Kidney (tissue), 14 donors: ENCODE measurements around the gene TMEM181. TPM values are rescaled to one million over a fixed set of nuclear protein-coding genes. Genes with fewer than 3 reads are reported as not detected.
"Not testable (repeated sequence)": the region's sequence is repeated elsewhere in the genome, so short reads cannot be mapped to it uniquely, and the experiment has no call there.

Experiments
- DNase-seq, 5 donors: peaks; one replicate each; pipeline ENCODE4 v3.0.0-alpha.2; 2013 to 2020
- FAIRE-seq: peaks from 2 replicates; lab custom pipeline; 2012; peaks lifted over from hg19 to GRCh38; lab: Jason Lieb, UNC
- H3K27ac ChIP-seq, 2 donors: one replicate each; pipeline ENCODE4 v1.7.0; 2013; ENCODE audit warnings: low read depth in 2 of 2, low read length in 2 of 2, inconsistent platforms in 1 of 2
- H3K27me3 ChIP-seq: one replicate; pipeline ENCODE4 v1.7.1; 2013; ENCODE audit warnings: low read length, inconsistent platforms; ENCODE audit not compliant: control insufficient read depth, insufficient read depth
- H3K36me3 ChIP-seq, 3 donors: one replicate each; pipeline versions ENCODE4 v1.7.0 to v1.7.1; 2013; ENCODE audit warnings: low read length in 3 of 3, control low read depth in 1 of 3, inconsistent platforms in 1 of 3; ENCODE audit not compliant: insufficient read depth in 3 of 3, control insufficient read depth in 2 of 3
- H3K4me1 ChIP-seq, 3 donors: one replicate each; pipeline versions ENCODE4 v1.7.0 to v1.7.1; 2013; ENCODE audit warnings: low read length in 3 of 3, inconsistent platforms in 1 of 3, low read depth in 1 of 3; ENCODE audit not compliant: control insufficient read depth in 2 of 3, insufficient read depth in 2 of 3
- H3K4me3 ChIP-seq, 3 donors: one replicate each; pipeline versions ENCODE4 v1.7.0 to v1.8.1; 2013; ENCODE audit warnings: low read length in 3 of 3, control low read depth in 1 of 3, inconsistent platforms in 1 of 3
- H3K9ac ChIP-seq, 3 donors: one replicate each; pipeline versions ENCODE4 v1.7.0 to v1.7.1; 2013; ENCODE audit warnings: low read length in 3 of 3, control low read depth in 1 of 3, inconsistent platforms in 1 of 3
- H3K9me3 ChIP-seq, 3 donors: one replicate each; pipeline versions ENCODE4 v1.7.0 to v1.7.1; 2013; ENCODE audit warnings: low read length in 3 of 3, control low read depth in 1 of 3, inconsistent platforms in 1 of 3; ENCODE audit not compliant: control insufficient read depth in 2 of 3, insufficient read depth in 1 of 3
- CTCF ChIP-seq: IDR thresholded peaks from 3 replicates; pipeline ENCODE4 v1.5.1; 2012; ENCODE audit warnings: mild to moderate bottlenecking, moderate library complexity, borderline replicate concordance; ENCODE audit not compliant: insufficient read depth; ENCODE audit errors: extremely low read depth
- intact Hi-C: fragments of 100-400 bp; cut with DNase I; formaldehyde crosslinking; loops from one replicate; pipeline ENCODE4 v1.11.1; 2022
- polyA plus RNA-seq: library from polyadenylated mRNA; stranded (reverse); fragments of 350-450 nt; fragmentation: Illumina TruSeq; extraction: RNeasy Lipid Tissue Mini Kit (QIAGEN cat#74804); gene quantifications from one replicate; pipeline ENCODE4 v1.2.3, GENCODE V29; 2014; ENCODE audit warnings: low read depth, low replicate concordance; ENCODE audit not compliant: insufficient read depth
- total RNA-seq: library from RNA; stranded (reverse); fragmentation: NEBNext Ultra II Directional; extraction: Animal tissue kit (Norgen Biotek cat#: 25700); gene quantifications from one replicate; pipeline ENCODE4 v1.2.1, GENCODE V29; 2021
- donor health status: control.
- donor health status: control.
- donor health status: control.
- donor health status: control.
- donor health status: control.
- donor health status: DM: yes; HTN: yes; CAD: no.
- donor health status: Normal renal cell carcinoma (clear cell type).

The TMEM181 gene
- total and polyA plus RNA-seq, 2 donors from 2014 or later: 6.9 to 19.9 TPM

GRCh38 chr6:158647501-158647900, 87.6 kb downstream of the TMEM181 start:
- Histone ChIP-seq H3K9ac (no peak overlapping the region), H3K4me3 (no peak overlapping the region), H3K4me1 (peaks cover 0 to 17% (median 9%) of the 10 kb centered on the region in 3 donors), H3K36me3 (no peaks in the 10 kb centered on the region), H3K27ac (no peak overlapping the region), H3K9me3 (no peaks in the 10 kb centered on the region), H3K27me3 (no peaks in the 10 kb centered on the region)
- intact Hi-C loops: no loop called here
- DNase-seq (peak in 1 of 5 donors; percentile 16), FAIRE-seq (no peak)
- no peak for TF ChIP-seq CTCF

GRCh38 chr6:158648682-158649131, 88.8 kb downstream of the TMEM181 start:
- no peak overlapping the region for H3K4me3 ChIP-seq
- no peaks in the 10 kb centered on the region for H3K27me3 ChIP-seq
- FAIRE-seq: no peak
- no peaks in the 10 kb centered on the region for H3K36me3 ChIP-seq
- TF ChIP-seq CTCF: no peak
- intact Hi-C loops: no loop called here
- peak in 2 of 5 donors; percentile 6 to 8 for DNase-seq
- peaks cover 0 to 10% (median 4%) of the 10 kb centered on the region in 3 donors for H3K4me1 ChIP-seq
- H3K9ac ChIP-seq: no peak overlapping the region
- H3K27ac ChIP-seq: peak overlapping the region in 1 of 2 donors; percentile 83
- H3K9me3 ChIP-seq: no peaks in the 10 kb centered on the region

GRCh38 chr6:158649289-158650143, 89.6 kb downstream of the TMEM181 start, which contains the start of gene SYTL3:
Gene SYTL3 (plus strand): TSS chr6:158650054. CDS start chr6:158663269, 13,215 bp downstream.
- intact Hi-C loops: no loop called here
- Histone ChIP-seq H3K4me1 (peaks cover 0 to 10% (median 10%) of the 10 kb centered on the region in 3 donors), H3K27ac (peak within 1 kb of the TSS; percentile 73 to 83), H3K36me3 (no peaks in the 10 kb centered on the region), H3K9ac (peak within 1 kb of the TSS in 1 of 3 donors; percentile 7), H3K9me3 (no peaks in the 10 kb centered on the region), H3K27me3 (no peaks in the 10 kb centered on the region), H3K4me3 (peak within 1 kb of the TSS in 2 of 3 donors; percentile 13 to 33)
- DNase-seq: peak in 4 of 5 donors; percentile 40 to 90 (median 50)
- no peak for FAIRE-seq
- TF ChIP-seq CTCF: no peak

- H3K36me3 ChIP-seq: not testable (repeated sequence)
Observed at GRCh38 chr6:158651981-158652737, 92.3 kb downstream of the TMEM181 start.

More at GRCh38 chr6:158651981-158652737, 92.3 kb downstream of the TMEM181 start:
- intact Hi-C loops, H3K27ac ChIP-seq, H3K27me3 ChIP-seq, H3K4me3 ChIP-seq, H3K9ac ChIP-seq, H3K9me3 ChIP-seq, FAIRE-seq: not testable (repeated sequence)
- peak in 1 of 5 donors; percentile 10 for DNase-seq
- H3K4me1 ChIP-seq: peaks cover 2 to 16% (median 10%) of the 10 kb centered on the region in 3 donors
